Endothelial cell of umbilical vein (primary cell): ENCODE measurements around the gene MRTFA.

Source experiments
- CTCF ChIP-seq, 2 donors: IDR thresholded peaks; 1 replicate in 1 of 2; 2 replicates in 1 of 2; pipeline ENCODE4 v1.5.1; 2011; ENCODE audit warnings: low read length in 2 of 2, mild to moderate bottlenecking in 2 of 2, moderate library complexity in 2 of 2, control low read depth in 1 of 2, inconsistent platforms in 1 of 2, low read depth in 1 of 2; ENCODE audit not compliant: insufficient read depth in 1 of 2; ENCODE audit errors: extremely low read depth in 1 of 2
- MAX ChIP-seq: IDR thresholded peaks from 2 replicates; pipeline ENCODE4 v1.6.1; 2011; ENCODE audit not compliant: insufficient read depth, insufficient read length
- MYC ChIP-seq: IDR thresholded peaks from one replicate; pipeline ENCODE4 v1.6.1; 2011; ENCODE audit warnings: mild to moderate bottlenecking, low read depth, low read length
- POLR2A ChIP-seq: IDR thresholded peaks from 2 replicates; pipeline ENCODE4 v1.6.1; 2012; ENCODE audit warnings: low read depth, mild to moderate bottlenecking, control low read depth, low read length
- POLR2AphosphoS5 ChIP-seq: IDR thresholded peaks from 2 replicates; pipeline ENCODE4 v1.6.1; 2012; ENCODE audit warnings: low read depth, mild to moderate bottlenecking, control low read depth, low read length, moderate library complexity; ENCODE audit not compliant: insufficient read depth

- TF ChIP-seq POLR2A (no peak), CTCF (IDR thresholded peaks at IDR 0.05; ENCODE audit: extremely low read depth in 1 of 2, insufficient read depth in 1 of 2, low read depth in 1 of 2, low read length in 2 of 2) (no peak), MYC (no peak), POLR2AphosphoS5 (no peak), MAX (no peak)
Observed at GRCh38 chr22:40603088-40603605, 33.4 kb downstream of the MRTFA start.
